Measurements from ENCODE around the gene PRTN3. TPM values are rescaled to one million over a fixed set of nuclear protein-coding genes. Genes with fewer than 3 reads are reported as not detected.

The PRTN3 gene
- total RNA-seq, 4 donors from 2014 or later = not detected

DNA sequence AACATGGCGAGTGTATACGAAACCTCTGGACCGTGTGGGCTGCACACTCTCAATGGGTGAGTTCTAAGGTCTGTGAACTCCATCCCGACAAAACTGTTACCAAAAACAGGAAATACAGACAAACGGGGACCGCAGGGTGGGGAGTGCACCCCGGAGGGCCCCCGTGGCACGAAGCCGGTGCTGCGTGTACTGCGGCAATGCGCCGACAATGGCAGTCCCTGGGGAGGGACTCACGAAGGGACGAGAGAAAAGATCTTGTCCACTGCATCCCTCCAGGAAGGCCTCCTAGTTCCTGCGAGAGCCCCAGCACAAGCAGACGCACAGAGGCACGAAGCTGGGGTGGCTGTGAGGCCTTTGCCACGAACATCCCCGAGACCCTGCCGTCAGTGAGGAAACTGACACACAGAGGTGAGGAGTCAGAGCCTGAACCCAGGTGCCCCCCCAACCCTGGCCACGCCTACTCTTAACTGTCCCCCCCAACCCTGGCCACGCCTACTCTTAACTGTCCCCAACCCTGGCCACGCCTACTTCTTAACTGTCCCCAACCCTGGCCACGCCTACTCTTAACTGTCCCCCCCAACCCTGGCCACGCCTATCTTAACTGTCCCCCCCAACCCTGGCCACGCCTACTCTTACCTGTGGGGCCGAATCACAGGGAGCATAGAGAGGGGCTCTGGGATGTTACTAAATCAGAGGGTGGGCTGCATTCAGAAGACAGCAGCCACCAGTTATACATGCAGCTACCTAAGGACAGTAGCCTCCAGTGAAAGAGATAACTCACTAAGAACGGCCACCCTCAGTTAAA is 48.0 kb downstream of the PRTN3 start:
- TF ChIP-seq, protein P1, sequence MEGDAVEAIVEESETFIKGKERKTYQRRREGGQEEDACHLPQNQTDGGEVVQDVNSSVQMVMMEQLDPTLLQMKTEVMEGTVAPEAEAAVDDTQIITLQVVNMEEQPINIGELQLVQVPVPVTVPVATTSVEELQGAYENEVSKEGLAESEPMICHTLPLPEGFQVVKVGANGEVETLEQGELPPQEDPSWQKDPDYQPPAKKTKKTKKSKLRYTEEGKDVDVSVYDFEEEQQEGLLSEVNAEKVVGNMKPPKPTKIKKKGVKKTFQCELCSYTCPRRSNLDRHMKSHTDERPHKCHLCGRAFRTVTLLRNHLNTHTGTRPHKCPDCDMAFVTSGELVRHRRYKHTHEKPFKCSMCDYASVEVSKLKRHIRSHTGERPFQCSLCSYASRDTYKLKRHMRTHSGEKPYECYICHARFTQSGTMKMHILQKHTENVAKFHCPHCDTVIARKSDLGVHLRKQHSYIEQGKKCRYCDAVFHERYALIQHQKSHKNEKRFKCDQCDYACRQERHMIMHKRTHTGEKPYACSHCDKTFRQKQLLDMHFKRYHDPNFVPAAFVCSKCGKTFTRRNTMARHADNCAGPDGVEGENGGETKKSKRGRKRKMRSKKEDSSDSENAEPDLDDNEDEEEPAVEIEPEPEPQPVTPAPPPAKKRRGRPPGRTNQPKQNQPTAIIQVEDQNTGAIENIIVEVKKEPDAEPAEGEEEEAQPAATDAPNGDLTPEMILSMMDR (IDR thresholded peaks at IDR 0.05; ENCODE audit: low read depth) = no peak

DNA sequence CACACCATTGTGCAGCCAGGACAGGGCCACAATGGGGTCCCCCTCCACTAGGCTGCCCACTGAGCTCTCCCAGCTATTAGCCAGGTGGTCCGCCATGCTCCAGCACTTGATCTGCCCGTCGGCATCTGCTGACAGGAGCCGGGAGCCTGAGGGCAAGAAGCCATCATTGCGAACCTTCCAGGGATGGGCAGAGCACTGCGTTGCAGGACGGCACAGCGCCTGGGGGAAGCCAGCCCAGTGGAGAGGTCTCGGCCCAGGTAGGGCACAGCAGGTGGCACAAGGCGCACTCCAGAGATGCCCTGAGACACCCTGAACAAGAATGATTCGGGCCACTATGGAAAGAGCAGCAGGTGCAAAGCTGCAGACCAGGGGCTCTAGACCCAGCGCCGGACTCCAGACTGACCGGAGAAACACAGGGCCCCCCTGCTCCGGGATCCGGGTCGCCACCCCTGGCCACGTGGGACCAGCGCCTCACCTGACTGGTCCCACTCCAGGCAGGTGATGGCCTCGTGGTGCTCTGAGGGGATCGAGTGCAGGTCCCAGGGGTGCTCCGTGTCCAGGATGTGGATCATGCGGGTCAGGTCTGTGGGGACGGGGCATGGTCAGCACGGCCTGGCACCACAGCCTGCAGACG is 49.0 kb downstream of the PRTN3 start:
- TF ChIP-seq, protein P1 (IDR thresholded peaks at IDR 0.05; ENCODE audit: low read depth) = no peak

DNA sequence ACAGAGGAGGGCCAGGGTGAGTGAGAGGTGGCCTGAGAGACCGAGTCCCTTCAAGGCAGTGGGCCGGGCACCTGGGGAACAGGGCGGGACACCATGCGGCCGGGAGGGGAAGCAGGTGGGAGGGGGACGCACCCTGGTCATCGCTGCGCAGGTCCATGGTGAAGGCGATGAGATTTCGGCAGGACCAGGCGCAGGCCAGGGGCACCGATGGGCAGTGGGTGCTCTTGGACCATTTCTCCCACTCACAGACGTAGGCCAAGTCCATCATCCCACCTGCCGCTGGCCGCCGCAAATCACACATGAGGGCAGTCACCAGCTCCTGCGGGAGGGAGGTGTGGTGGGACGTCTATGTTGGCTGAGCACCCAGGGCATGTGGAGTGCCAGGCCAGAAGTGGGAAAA is 50.0 kb downstream of the PRTN3 start:
- TF ChIP-seq, protein P1 (IDR thresholded peaks at IDR 0.05; ENCODE audit: low read depth) = no peak

DNA sequence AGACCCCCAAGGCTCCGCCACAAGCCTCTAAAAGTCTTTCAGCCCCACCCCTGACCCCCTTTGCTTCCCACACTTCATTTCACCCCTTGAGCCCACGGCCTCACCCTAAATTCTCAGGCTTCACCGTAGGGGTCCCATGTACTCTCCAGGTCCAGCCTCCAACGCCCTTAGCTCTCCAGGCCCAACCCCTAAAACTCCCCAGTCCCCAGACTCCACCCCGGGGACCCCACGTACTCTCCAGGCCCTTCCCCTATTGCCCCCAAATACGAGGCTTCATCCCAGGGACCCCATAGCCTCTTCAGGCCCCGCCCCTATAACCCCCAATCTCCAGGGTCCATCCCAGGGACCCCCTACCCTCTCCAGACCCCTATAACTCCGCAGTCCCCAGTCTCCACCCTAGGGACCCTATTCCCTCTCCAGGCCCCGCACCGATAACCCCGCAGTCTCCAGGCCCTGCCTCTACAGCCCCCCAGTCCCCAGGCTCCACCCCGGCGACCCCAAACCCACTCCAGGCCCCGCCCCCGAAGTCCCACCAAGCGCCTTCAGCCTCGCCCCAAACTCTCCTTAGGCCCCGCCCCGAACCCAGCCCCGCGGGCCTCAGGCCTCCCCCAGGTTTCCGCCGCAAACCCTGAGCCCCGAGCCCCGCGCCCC is 51.6 kb downstream of the PRTN3 start:
- TF ChIP-seq, protein P1 (IDR thresholded peaks at IDR 0.05; ENCODE audit: low read depth) = no peak

DNA sequence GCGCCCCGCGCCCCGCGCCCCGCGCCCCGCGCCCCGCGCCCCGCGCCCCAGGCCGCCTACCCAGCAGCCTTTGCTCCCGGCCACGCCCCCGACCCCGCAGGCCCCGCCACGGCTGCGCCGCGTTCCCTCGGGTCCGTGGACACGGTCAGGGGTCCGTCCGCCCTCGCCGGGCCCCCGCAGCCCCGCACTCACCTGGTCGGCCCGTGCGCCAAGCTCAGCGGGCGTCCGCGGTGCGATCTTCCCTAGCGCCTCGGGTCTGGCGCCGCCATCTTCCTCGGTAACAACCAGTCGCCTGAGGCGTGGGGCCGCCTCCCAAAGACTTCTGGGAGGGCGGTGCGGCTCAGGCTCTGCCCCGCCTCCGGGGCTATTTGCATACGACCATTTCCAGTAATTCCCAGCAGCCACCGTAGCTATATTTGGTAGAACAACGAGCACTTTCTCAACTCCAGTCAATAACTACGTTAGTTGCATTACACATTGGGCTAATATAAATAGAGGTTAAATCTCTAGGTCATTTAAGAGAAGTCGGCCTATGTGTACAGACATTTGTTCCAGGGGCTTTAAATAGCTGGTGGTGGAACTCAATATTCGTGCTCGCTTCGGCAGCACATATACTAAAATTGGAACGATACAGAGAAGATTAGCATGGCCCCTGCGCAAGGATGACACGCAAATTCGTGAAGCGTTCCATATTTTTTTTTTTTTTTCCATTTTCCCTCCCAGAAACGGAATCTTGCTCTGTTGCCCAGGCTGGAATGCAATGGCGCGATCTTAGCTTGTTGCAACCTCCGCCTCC is 52.3 kb downstream of the PRTN3 start, which contains the start of the genes MED16 and RNU6-9:
Gene MED16, minus strand, starts transcription at position 294 of the 796 bp plus-strand sequence. CDS start 2,056 bp downstream, outside the sequence.
Gene RNU6-9, plus strand, starts transcription at position 591 of the 796 bp plus-strand sequence.
- TF ChIP-seq, protein P1 (IDR thresholded peaks at IDR 0.05; ENCODE audit: low read depth) = no peak

DNA sequence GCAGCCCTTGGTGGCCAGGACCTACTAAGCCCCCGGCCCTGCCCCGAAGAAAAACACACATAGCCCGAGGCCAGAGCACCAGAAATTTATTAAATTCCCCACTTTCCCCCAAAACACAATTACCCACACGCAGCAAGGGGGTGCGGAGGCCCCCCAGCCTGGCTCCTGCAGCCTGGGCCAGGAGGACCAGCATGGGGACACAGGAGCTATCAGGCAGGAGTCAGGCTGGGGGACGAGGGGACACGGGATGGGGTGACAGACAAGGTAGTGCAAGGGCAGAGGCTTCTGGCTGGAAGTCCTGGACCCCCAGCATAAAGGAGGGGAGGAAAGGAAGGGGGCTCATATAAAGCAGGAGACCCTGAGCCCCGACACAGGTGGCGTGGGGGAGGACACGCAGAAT is 55.6 kb downstream of the PRTN3 start:
- TF ChIP-seq, protein P1 (IDR thresholded peaks at IDR 0.05; ENCODE audit: low read depth) = no peak

All from subcutaneous adipose tissue (tissue), 4 donors.